Measurements from ENCODE around the gene NEU4.

DNA sequence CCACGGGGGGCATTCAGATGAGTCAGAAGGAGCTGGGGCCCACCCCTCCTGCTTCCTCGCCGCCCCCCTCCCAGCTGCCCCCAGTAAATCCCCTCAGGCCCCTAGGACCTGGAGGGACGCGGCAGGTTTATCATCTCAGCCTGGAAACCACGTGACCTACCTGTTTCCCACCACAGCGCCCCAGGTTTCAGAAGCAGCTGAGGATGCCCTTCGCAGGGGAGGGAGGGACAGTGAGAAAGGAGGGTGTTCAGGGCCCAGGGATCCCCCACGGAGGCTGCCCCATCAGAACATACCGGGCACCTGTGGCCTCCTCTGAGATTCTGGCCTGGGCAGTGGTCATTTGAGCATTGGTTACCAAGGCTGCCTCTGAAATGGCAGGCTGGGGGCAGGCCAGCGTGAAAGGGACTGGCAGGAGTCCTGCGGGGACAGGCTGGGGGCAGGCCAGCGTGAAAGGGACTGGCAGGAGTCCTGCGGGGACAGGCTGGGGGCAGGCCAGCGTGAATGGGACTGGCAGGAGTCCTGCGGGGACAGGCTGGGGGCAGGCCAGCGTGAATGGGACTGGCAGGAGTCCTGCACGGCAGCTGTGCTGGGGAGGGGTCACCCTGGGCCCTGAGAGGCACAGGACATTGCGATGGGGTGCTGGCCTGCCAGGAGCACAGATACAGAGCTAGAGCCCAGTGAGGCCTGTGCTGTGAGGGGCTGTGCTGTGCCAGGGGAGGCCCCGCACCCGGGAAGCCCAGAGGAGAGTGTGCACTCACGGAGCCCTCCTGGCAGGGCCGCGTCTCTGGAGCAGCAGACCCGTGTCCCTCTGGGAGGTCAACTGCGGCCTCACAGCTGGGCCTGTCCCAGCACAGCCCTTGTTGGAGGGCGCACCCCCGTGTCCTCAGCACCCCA, 1.6 kb downstream of the NEU4 start:
- no peak for TF ChIP-seq EZH2 (IDR thresholded peaks at IDR 0.05)
- no peak for TF ChIP-seq POLR2AphosphoS5 (IDR thresholded peaks at IDR 0.05; ENCODE audit: borderline replicate concordance, low read depth, low read length)

Measured in SK-N-MC (cell line).